Ishikawa (cell line): ENCODE measurements around the gene KAT6B.

ENCODE experiments used
- CEBPB ChIP-seq: IDR thresholded peaks from 2 replicates; pipeline ENCODE4 v1.6.1; 2012
- CREB1 ChIP-seq: IDR thresholded peaks from 2 replicates; pipeline ENCODE4 v1.6.1; 2012; ENCODE audit warnings: low read depth
- EGR1 ChIP-seq: IDR thresholded peaks from 2 replicates; pipeline ENCODE4 v1.6.1; 2012
- EP300 ChIP-seq: IDR thresholded peaks from 2 replicates; pipeline ENCODE4 v1.6.1; 2012; ENCODE audit warnings: borderline replicate concordance
- FOXM1 ChIP-seq: IDR thresholded peaks from 2 replicates; pipeline ENCODE4 v1.6.1; 2012; ENCODE audit warnings: low read depth, borderline replicate concordance
- MAX ChIP-seq: IDR thresholded peaks from 2 replicates; pipeline ENCODE4 v1.6.1; 2012
- NFIC ChIP-seq: IDR thresholded peaks from 2 replicates; pipeline ENCODE4 v1.6.1; 2012
- RAD21 ChIP-seq: IDR thresholded peaks from 2 replicates; pipeline ENCODE4 v1.6.1; 2012; ENCODE audit warnings: low read depth
- TAF1 ChIP-seq: IDR thresholded peaks from 2 replicates; pipeline ENCODE4 v1.6.1; 2012; ENCODE audit warnings: low read depth, mild to moderate bottlenecking
- TCF12 ChIP-seq: IDR thresholded peaks from 2 replicates; pipeline ENCODE4 v1.6.1; 2012; ENCODE audit warnings: low read depth
- TEAD4 ChIP-seq: IDR thresholded peaks from 2 replicates; pipeline ENCODE4 v1.6.1; 2012
- YY1 ChIP-seq: IDR thresholded peaks from 2 replicates; pipeline ENCODE4 v1.6.1; 2012; ENCODE audit warnings: low read depth
- ZBTB7A ChIP-seq: IDR thresholded peaks from 2 replicates; pipeline ENCODE4 v1.6.1; 2012; ENCODE audit warnings: low read depth
- TF ChIP-seq, protein P1 (sequence below): IDR thresholded peaks from 2 replicates; pipeline ENCODE4 v1.6.1; 2012; ENCODE audit warnings: low read depth, mild to moderate bottlenecking
- TF ChIP-seq, protein P2 (sequence below): IDR thresholded peaks from 2 replicates; pipeline ENCODE4 v1.6.1; 2012

The KAT6B gene

DNA sequence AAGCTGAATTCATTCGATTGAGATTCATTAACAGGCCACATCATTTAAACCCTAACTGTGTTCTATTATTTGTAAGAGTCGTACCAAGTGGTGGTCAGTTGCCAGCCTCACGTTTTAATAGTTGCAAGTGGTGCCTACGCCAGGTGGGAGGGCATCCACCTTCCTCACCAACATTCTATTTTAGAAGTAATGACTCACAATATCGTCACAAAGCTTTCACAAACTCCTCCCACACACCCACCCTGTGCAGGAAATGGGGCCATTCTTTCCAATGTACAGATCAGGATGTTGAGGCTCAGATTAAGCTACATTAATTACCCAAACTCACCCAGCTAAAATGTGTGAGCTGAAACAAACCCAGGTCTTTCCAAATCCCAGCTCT lies 207.7 kb downstream of the KAT6B start:
- TF ChIP-seq EP300 (no peak), MAX (no peak), TEAD4 (no peak)

DNA sequence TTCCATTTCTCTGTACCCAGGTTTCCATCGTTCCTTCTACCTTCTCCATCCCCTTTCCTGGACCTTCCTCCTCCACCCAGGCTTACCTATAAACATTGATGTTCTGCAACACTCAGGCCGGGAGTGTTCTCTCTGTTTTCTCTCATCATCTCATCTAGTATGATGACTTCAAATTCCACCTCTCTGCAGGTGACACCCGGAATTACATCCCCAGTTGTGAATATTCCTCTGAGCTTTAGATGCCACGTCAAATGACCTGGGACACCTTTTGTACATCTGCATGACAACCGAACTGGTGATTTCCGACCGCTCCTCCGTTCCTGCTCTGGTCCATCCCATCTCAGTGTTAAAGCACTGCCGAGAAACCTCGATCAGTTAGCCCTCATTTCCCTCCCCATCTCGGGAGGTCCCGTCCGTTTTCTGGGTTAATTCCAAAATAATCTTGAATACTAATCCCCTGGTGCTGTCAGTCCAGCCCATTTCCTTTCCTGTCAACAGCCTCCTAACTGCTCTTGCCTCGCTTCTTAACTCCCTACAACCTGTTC lies 208.4 kb downstream of the KAT6B start:
- TF ChIP-seq TAF1 (no peak), CEBPB (no peak), TEAD4 (no peak), EP300 (no peak), NFIC (no peak), ZBTB7A (no peak), MAX (no peak), YY1 (no peak), TCF12 (no peak), FOXM1 (no peak), EGR1 (no peak), RAD21 (no peak), CREB1 (no peak)
- TF ChIP-seq, protein P1, sequence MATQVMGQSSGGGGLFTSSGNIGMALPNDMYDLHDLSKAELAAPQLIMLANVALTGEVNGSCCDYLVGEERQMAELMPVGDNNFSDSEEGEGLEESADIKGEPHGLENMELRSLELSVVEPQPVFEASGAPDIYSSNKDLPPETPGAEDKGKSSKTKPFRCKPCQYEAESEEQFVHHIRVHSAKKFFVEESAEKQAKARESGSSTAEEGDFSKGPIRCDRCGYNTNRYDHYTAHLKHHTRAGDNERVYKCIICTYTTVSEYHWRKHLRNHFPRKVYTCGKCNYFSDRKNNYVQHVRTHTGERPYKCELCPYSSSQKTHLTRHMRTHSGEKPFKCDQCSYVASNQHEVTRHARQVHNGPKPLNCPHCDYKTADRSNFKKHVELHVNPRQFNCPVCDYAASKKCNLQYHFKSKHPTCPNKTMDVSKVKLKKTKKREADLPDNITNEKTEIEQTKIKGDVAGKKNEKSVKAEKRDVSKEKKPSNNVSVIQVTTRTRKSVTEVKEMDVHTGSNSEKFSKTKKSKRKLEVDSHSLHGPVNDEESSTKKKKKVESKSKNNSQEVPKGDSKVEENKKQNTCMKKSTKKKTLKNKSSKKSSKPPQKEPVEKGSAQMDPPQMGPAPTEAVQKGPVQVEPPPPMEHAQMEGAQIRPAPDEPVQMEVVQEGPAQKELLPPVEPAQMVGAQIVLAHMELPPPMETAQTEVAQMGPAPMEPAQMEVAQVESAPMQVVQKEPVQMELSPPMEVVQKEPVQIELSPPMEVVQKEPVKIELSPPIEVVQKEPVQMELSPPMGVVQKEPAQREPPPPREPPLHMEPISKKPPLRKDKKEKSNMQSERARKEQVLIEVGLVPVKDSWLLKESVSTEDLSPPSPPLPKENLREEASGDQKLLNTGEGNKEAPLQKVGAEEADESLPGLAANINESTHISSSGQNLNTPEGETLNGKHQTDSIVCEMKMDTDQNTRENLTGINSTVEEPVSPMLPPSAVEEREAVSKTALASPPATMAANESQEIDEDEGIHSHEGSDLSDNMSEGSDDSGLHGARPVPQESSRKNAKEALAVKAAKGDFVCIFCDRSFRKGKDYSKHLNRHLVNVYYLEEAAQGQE: no peak
- TF ChIP-seq, protein P2, sequence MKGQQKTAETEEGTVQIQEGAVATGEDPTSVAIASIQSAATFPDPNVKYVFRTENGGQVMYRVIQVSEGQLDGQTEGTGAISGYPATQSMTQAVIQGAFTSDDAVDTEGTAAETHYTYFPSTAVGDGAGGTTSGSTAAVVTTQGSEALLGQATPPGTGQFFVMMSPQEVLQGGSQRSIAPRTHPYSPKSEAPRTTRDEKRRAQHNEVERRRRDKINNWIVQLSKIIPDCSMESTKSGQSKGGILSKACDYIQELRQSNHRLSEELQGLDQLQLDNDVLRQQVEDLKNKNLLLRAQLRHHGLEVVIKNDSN: no peak

GRCh38 chr10:75035975-75036708 lies 209.7 kb downstream of the KAT6B start:
- TF ChIP-seq ZBTB7A (no peak), MAX (no peak)

DNA sequence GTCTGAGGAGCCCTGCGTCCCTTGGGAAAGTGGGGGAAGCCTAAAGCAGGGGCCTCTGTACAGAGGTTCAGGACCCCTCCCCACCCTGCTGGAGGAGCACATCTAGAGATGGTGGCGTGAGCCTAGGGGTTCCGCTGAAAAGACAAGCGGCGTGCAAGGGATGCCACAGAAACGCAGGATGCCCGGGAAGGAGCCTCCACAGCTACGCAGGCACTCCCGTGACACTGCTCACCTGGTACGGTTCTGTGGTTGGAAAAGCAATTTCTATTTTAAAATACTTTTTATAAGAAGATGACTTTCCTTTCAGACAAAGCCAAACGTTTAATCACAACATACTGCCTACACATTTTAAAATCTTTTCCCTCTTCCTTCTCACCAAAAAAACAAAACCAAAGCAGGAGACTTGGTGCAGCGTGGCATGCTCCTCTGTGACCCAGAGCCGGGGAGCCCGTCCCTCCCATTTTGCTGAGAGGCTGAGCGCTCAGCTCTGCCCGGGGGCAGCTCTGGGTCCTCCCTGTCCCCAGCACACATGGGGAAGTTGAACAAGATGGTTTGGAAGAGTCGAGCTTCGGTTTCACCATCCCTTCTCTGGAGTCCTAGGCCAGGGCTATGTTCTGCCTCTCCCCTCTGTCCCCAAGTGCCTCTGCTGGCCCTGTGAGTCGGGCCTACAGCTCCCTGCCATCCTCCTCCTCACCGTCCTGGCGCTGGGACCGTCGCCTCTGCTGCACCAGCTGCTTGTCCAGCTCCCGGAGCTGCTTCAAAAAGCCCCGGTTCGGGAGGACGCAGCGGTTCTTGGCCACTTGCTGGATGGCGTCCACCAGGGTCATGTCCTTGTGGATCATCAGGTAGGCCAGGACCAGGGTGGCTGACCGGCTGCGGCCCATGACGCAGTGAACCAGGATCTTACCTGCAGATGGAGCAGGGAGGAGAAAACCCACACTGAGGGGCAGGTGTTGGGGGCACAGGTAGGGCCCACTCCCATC lies 211.1 kb downstream of the KAT6B start:
- TF ChIP-seq, protein P2: no peak
- TF ChIP-seq TAF1 (no peak), MAX (no peak), YY1 (no peak), RAD21 (no peak), FOXM1 (no peak), EP300 (no peak), CREB1 (no peak), CEBPB (no peak), TCF12 (no peak), TEAD4 (no peak), EGR1 (no peak), NFIC (no peak), ZBTB7A (no peak)
- TF ChIP-seq, protein P1: no peak

DNA sequence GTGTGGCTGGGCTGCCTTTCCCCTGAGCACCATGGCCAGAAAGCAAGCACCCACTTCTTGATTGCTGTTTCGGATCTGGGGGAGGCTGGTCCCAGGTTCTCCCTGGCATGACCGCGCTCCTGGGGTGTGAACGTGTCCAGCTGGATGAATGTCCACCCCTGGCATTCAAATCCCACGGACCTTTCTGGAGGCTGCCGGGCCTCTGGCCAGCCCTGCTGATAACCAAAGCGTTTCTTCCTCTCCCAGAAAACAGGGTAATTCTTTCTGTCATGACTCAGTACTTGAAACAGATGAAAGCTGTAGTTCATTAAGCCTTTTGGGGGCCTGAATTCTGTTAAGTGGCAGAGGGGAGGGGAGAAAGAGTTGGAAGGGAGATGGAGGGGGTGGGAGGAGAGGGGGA lies 211.9 kb downstream of the KAT6B start:
- TF ChIP-seq TCF12 (no peak), NFIC (no peak), CEBPB (no peak), FOXM1 (no peak), RAD21 (no peak), EGR1 (no peak), CREB1 (no peak), TEAD4 (no peak), ZBTB7A (no peak), EP300 (no peak), YY1 (no peak), TAF1 (no peak), MAX (no peak)
- TF ChIP-seq, protein P2: no peak
- TF ChIP-seq, protein P1: no peak
